ENCODE data around the gene DNAL4. TPM values are rescaled to one million over a fixed set of nuclear protein-coding genes. Genes with fewer than 3 reads are reported as not detected.
"Not testable (repeated sequence)": the region's sequence is repeated elsewhere in the genome, so short reads cannot be mapped to it uniquely, and the experiment has no call there.

DNAL4 gene
- total RNA-seq, 2 donors from 2014 or later = 11.4 to 13.8 TPM

- Histone ChIP-seq H3K4me1 (no peaks in the 10 kb centered on the region), H3K36me3 (replicated peaks in 1 of 2; ENCODE audit: insufficient read depth in 1 of 2, low read depth in 2 of 2) (no peaks in the 10 kb centered on the region), H3K27me3 (no peaks in the 10 kb centered on the region), H3K4me3 (no peak overlapping the region), H3K9me3 (no peaks in the 10 kb centered on the region), H3K27ac (no peak overlapping the region)
- DNase-seq (no peak), ATAC-seq (no peak)
- intact Hi-C loops (cut with DNase I) = no loop called here
- TF ChIP-seq POLR2A (IDR thresholded peaks at IDR 0.05) = no peak
- TF ChIP-seq, protein P1, sequence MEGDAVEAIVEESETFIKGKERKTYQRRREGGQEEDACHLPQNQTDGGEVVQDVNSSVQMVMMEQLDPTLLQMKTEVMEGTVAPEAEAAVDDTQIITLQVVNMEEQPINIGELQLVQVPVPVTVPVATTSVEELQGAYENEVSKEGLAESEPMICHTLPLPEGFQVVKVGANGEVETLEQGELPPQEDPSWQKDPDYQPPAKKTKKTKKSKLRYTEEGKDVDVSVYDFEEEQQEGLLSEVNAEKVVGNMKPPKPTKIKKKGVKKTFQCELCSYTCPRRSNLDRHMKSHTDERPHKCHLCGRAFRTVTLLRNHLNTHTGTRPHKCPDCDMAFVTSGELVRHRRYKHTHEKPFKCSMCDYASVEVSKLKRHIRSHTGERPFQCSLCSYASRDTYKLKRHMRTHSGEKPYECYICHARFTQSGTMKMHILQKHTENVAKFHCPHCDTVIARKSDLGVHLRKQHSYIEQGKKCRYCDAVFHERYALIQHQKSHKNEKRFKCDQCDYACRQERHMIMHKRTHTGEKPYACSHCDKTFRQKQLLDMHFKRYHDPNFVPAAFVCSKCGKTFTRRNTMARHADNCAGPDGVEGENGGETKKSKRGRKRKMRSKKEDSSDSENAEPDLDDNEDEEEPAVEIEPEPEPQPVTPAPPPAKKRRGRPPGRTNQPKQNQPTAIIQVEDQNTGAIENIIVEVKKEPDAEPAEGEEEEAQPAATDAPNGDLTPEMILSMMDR (IDR thresholded peaks at IDR 0.05) = no peak
- WGBS, 2 donors = 12 to 33% methylated on average over 1 of the region's 1 CpG
These were observed 21.9 kb upstream of the DNAL4 start for GRCh38 chr22:38815842-38816241.

GRCh38 chr22:38811241-38811640, 17.3 kb upstream of the DNAL4 start:
- DNase-seq (no peak), ATAC-seq (no peak)
- no peak for TF ChIP-seq POLR2A (IDR thresholded peaks at IDR 0.05)
- TF ChIP-seq, protein P1 (IDR thresholded peaks at IDR 0.05) = no peak
- H3K36me3 ChIP-seq (replicated peaks in 1 of 2; ENCODE audit: insufficient read depth in 1 of 2, low read depth in 2 of 2) = no peaks in the 10 kb centered on the region
- H3K27ac ChIP-seq = no peak overlapping the region
- H3K4me3 ChIP-seq = no peak overlapping the region
- H3K9me3 ChIP-seq = peaks cover 0 to 7% (median 0%) of the 10 kb centered on the region in 3 donors
- no peaks in the 10 kb centered on the region for H3K27me3 ChIP-seq
- no peaks in the 10 kb centered on the region for H3K4me1 ChIP-seq
- intact Hi-C loops (cut with DNase I) = no loop called here
- whole genome bisulfite sequencing, 2 donors = 80 to 83% methylated on average over 2 of the region's 2 CpGs

- H3K27me3 ChIP-seq; H3K36me3 ChIP-seq (replicated peaks in 1 of 2; ENCODE audit: insufficient read depth in 1 of 2, low read depth in 2 of 2); H3K4me1 ChIP-seq; H3K9me3 ChIP-seq; intact Hi-C loops (cut with DNase I); DNase-seq; H3K4me3 ChIP-seq; H3K27ac ChIP-seq; ATAC-seq: not testable (repeated sequence)
- WGBS, 2 donors = 81 to 82% methylated on average over 8 of the region's 8 CpGs
These were observed 11.2 kb upstream of the DNAL4 start for GRCh38 chr22:38805041-38805593.

DNA sequence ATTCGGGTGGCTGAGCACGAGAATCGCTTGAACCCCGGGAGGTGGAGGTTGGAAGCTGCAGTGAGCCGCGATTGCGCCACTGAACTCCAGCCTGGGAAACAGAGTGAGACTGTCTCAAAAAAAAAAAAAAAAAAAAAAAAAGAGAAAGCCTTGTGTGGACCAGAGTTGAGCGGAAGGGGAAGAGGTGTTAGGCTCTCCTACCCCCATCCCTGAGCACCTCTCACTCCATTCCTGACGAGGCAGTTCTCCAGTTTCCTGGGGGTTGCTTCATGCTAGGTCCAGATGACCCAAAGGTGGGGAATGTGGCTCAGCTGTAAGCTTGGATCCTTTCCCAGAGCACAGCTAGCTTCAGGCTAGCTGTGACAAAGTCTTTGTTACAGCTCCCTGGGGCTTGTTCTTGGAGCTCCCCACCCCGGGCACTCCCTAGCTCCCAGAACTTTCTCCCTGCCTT, 8.8 kb upstream of the DNAL4 start:
- TF ChIP-seq, protein P1 (IDR thresholded peaks at IDR 0.05) = no peak
- no peak for TF ChIP-seq POLR2A (IDR thresholded peaks at IDR 0.05)
- H3K27ac ChIP-seq = peak overlapping the region in 3 of 4 donors; percentile 20 to 44 (median 28)
- WGBS, 2 donors = 18 to 27% methylated on average over 10 of the region's 10 CpGs
- H3K36me3 ChIP-seq (replicated peaks in 1 of 2; ENCODE audit: insufficient read depth in 1 of 2, low read depth in 2 of 2) = no peaks in the 10 kb centered on the region
- H3K27me3 ChIP-seq = no peaks in the 10 kb centered on the region
- H3K4me3 ChIP-seq = no peak overlapping the region
- H3K4me1 ChIP-seq = no peaks in the 10 kb centered on the region
- no peaks in the 10 kb centered on the region for H3K9me3 ChIP-seq
- ATAC-seq = peak; percentile 94
- peak; percentile 57 to 80 (median 71) for DNase-seq
- intact Hi-C loops (cut with DNase I) = no loop called here

DNA sequence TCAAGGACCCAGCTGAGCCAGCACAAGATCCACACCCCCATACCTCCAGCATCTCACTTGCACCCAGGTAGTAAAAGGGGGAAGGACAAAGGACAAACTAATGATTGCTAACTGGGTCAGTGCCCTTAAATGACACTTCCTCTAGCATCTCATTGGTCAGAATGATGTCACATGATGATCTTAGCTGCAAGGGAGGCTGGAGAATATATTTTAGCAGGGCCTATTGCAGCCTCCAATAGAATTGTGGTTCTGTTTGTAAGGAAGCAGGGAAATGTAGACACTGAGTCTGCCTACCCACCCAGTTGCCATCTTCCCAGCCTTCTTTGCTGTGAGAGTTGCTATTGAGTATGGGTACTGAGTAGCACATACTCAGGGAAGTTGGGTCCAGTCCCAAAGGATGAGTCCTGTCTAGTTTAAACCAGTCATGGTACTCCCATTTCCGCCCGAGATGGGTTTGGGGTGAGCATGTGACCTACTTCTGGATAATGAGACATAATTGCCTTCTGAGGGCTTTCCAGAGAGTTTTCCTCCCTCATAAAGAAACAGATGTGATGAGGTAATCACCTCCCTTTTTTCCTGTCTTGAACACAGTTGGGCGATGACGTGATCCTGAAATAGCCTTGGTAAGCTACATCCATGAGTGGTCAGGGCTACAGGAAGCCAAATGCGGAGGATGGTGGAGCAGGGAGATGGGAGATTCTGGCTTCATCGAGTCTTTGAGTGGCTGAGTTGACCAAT, 5.5 kb upstream of the DNAL4 start:
- Histone ChIP-seq H3K4me1 (peaks cover 2% of the 10 kb centered on the region), H3K27ac (no peak overlapping the region), H3K27me3 (no peaks in the 10 kb centered on the region), H3K9me3 (no peaks in the 10 kb centered on the region), H3K4me3 (no peak overlapping the region), H3K36me3 (replicated peaks in 1 of 2; ENCODE audit: insufficient read depth in 1 of 2, low read depth in 2 of 2) (no peaks in the 10 kb centered on the region)
- intact Hi-C loops (cut with DNase I) = no loop called here
- DNase-seq = no peak
- TF ChIP-seq, protein P1 (IDR thresholded peaks at IDR 0.05) = no peak
- no peak for TF ChIP-seq POLR2A (IDR thresholded peaks at IDR 0.05)
- 87% methylated on average over 6 of the region's 6 CpGs for WGBS, 2 donors
- no peak for ATAC-seq
